Calu3 (cell line): ENCODE measurements around the gene CDK9. TPM values are rescaled to one million over a fixed set of nuclear protein-coding genes. Genes with fewer than 3 reads are reported as not detected.
"Not testable (repeated sequence)": the region's sequence is repeated elsewhere in the genome, so short reads cannot be mapped to it uniquely, and the experiment has no call there.

Experiments used
- BruUV-seq: library from RNA; stranded (reverse); fragments of 400-500 nt; replicated peaks from 2 replicates; lab custom pipeline; 2021; lab: Mats Ljungman, UMichigan
- CTCF ChIA-PET: fragments of 300-600 bp; sonication (Branson Sonifier 250); formaldehyde crosslinking; loops from one replicate; lab custom pipeline; 2022; ENCODE audit warnings: antibody characterized with exemption; lab: Charles Lee
- DNase-seq: peaks from one replicate; pipeline ENCODE4 v3.0.0; 2022
- H3K27ac Mint-ChIP-seq: one replicate; pipeline ENCODE4 v1.8.0; 2022; ENCODE audit warnings: mixed read lengths; ENCODE audit not compliant: unreplicated experiment
- H3K27me3 Mint-ChIP-seq: one replicate; pipeline ENCODE4 v1.8.0; 2022; ENCODE audit warnings: mixed read lengths; ENCODE audit not compliant: unreplicated experiment
- H3K36me3 Mint-ChIP-seq: one replicate; pipeline ENCODE4 v1.8.0; 2022; ENCODE audit warnings: mild to moderate bottlenecking, moderate library complexity, mixed read lengths; ENCODE audit not compliant: insufficient read depth, unreplicated experiment
- H3K4me1 Mint-ChIP-seq: one replicate; pipeline ENCODE4 v1.8.0; 2022; ENCODE audit warnings: mild to moderate bottlenecking, low read depth, mixed read lengths; ENCODE audit not compliant: unreplicated experiment
- H3K4me3 Mint-ChIP-seq: one replicate; pipeline ENCODE4 v1.8.0; 2022; ENCODE audit warnings: mild to moderate bottlenecking, low read depth, moderate library complexity, mixed read lengths; ENCODE audit not compliant: unreplicated experiment
- H3K9me3 Mint-ChIP-seq: one replicate; pipeline ENCODE4 v1.8.0; 2022; ENCODE audit warnings: low read depth, mixed read lengths; ENCODE audit not compliant: unreplicated experiment
- intact Hi-C: fragments of 100-400 bp; cut with micrococcal nuclease; formaldehyde crosslinking; loops from one replicate; pipeline ENCODE4 v1.10.0; 2022; ENCODE audit not compliant: unreplicated experiment
- total RNA-seq: library from RNA; stranded (reverse); gene quantifications from 2 replicates; pipeline ENCODE4 v1.2.3, GENCODE V29; 2022
- TF ChIP-seq, protein P1 (sequence below): fragments of 200-600 bp; IDR thresholded peaks from one replicate; pipeline ENCODE4 v1.8.0; 2022; ENCODE audit warnings: antibody characterized with exemption; ENCODE audit not compliant: unreplicated experiment

CDK9 gene
- total RNA-seq, 1 experiment from 2014 or later = 41.8 TPM

DNA sequence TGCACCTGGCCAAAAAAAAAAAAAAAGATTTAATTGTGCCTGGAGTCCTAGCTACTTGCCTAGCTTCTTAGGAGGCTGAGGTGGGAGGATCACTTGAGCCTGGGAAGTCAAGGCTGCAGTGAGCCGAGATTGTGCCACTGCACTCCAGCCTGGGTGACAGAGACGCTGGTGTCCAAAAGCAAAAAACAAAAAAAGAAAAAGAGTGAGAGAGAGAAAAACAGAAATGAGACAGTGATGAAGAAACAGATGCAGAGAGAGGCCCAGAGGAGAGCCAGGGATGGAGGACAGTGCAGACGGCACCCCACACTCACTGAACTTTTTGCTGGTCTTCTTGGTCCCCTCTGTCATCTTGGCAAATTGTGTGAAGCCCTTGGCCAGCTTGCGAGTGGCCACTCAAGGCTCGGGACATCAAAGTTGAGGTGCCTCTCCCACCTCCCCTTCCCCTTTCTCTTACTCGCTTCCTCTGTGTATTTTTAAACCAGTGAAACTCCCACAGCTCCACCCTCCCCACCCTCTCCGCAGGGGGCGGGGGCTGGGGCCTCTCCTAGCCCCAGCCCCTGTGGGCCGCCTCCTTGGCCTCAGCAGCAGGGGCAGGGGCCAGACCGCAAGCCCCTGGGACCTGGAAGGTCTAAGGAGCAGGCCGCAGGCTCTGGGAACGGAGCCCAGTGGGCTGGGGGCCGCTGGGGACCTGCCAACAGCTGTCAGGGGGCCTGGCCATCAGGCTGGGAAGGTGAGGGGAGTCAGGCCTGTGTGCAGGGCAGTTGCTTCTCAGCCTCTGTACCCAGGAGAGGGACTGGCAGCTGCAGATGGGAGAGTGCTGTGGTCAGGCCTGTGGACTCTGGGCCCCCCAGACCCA lies 7.3 kb upstream of the CDK9 start, which contains the start of gene SH2D3C:
SH2D3C (minus strand) TSS at position 387 of the 856 bp plus-strand sequence; CDS start at position 348, 39 bp downstream.
- Mint-ChIP-seq H3K36me3 (no peaks in the 10 kb centered on the region), H3K4me3 (no peak within 1 kb of the TSS), H3K27ac (no peak within 1 kb of the TSS), H3K27me3 (peaks cover 27% of the 10 kb centered on the region), H3K4me1 (no peaks in the 10 kb centered on the region), H3K9me3 (no peaks in the 10 kb centered on the region)
- DNase-seq = no peak
- TF ChIP-seq, protein P1, sequence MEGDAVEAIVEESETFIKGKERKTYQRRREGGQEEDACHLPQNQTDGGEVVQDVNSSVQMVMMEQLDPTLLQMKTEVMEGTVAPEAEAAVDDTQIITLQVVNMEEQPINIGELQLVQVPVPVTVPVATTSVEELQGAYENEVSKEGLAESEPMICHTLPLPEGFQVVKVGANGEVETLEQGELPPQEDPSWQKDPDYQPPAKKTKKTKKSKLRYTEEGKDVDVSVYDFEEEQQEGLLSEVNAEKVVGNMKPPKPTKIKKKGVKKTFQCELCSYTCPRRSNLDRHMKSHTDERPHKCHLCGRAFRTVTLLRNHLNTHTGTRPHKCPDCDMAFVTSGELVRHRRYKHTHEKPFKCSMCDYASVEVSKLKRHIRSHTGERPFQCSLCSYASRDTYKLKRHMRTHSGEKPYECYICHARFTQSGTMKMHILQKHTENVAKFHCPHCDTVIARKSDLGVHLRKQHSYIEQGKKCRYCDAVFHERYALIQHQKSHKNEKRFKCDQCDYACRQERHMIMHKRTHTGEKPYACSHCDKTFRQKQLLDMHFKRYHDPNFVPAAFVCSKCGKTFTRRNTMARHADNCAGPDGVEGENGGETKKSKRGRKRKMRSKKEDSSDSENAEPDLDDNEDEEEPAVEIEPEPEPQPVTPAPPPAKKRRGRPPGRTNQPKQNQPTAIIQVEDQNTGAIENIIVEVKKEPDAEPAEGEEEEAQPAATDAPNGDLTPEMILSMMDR = no peak
- CTCF ChIA-PET = interaction anchor here (0.6 kb wide), 1 partner anchor 309 kb away, joined by 4 read pairs; no protein-coding TSS in a partner anchor
- BruUV-seq = no TSS peak
- intact Hi-C loops = no loop called here

DNA sequence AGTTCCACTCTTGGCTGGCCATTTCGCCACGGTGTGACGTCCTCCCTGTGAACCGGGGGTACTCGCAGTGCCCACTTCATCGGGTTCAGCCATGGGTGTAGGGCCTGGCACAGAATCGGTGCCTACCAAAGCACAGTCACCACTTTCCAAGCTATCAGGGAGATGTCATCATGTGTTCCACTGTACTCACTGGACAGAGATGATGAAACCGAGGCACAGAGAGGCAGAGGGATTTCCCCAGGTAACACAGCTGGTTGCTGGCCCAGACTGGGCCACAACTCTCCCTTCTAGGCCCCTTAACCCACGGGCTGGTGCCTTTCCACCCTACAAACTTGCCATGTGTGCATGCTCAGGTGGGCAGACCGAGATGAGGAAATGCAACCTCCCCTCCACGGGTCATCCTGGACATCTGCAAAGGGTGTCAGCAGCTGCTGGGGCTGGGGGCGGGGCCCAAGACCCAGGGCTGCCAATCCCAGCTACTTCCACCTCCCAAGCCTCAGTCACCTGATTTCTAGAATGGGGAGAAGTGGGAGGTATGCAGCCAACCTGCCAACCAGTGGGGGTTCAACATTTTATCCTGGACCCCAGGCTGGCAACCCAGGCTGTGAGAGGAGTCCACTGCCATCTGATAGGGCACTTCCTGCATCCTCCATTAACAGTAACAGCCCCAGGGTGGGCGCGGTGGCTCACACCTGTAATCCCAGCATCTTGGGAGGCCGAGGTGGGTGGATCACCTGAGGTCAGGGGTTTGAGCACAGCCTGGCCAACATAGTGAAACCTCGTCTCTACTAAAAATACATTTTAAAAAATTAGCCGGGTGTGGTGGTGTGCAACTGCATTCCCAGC lies 6.5 kb upstream of the CDK9 start:
- CTCF ChIA-PET = no interaction called here

DNA sequence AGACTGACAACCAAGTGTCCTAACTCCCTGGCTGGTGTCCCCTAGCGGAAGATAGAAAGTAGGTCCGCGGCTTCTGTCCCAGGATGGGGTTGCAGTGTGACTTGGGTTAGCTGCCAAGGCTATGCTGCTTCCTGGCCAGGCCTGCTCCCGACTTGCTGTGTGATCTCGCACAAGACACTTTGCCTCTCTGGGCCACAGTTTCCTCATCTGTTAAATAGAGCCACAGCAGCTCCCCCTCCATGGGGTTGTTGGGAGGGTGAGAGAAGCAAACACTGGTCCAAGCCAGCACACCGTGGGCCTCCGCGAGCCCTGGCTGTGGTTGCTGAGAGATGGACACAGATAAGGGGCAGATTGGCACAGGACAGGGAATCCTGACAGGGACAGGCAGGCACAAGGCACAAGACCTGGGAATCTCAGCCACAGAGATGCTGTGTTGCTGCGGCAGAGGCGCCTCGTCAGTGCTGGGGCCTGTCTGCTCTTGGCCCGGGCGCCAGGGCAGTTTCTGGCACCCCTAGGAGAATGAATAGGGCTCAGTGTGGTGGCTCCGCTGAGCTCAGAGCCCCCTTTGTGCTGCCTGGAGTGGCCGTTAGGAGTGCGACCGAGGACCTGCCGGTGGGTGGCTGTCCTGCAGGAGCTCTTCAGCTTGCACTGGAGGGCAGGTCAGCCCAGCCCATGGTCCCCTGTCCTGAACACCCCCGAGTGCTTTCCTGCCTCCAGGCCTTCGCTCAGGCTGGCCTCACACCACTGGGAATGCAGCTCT lies 5.5 kb upstream of the CDK9 start:
- Mint-ChIP-seq H3K36me3 (peaks cover 9% of the 10 kb centered on the region), H3K9me3 (no peaks in the 10 kb centered on the region), H3K27me3 (peaks cover 13% of the 10 kb centered on the region), H3K4me3 (no peak overlapping the region), H3K4me1 (no peaks in the 10 kb centered on the region), H3K27ac (no peak overlapping the region)
- CTCF ChIA-PET = no interaction called here
- intact Hi-C loops = no loop called here
- TF ChIP-seq, protein P1 = no peak
- BruUV-seq = no TSS peak
- DNase-seq = no peak

More for the DNA sequence above, 6.5 kb upstream of the CDK9 start:
- Mint-ChIP-seq H3K27ac (no peak overlapping the region), H3K4me3 (no peak overlapping the region), H3K4me1 (no peaks in the 10 kb centered on the region), H3K27me3 (peaks cover 18% of the 10 kb centered on the region), H3K36me3 (peaks cover 3% of the 10 kb centered on the region), H3K9me3 (no peaks in the 10 kb centered on the region)
- BruUV-seq = no TSS peak
- no peak for DNase-seq
- intact Hi-C loops = no loop called here
- TF ChIP-seq, protein P1 = no peak

DNA sequence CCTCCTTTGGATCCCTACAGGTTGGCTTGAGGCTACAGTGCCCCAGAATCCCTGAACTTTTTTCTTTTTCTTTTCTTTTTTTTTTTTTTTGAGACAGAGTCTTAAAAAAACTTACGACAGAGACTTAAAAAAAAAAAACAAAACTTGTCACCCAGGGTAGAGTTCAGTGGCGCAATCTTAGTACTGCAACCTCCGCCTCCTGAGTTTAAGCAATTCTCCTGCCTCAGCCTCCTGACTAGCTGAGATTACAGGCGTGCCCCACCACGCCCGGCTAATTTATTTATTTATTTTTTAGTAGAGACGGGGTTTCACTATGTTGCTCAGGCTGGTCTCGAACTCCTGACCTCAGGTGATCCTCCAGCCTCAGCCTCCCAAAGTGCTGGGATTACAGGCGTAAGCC lies 4.9 kb upstream of the CDK9 start:
- CTCF ChIA-PET, H3K27ac Mint-ChIP-seq, intact Hi-C loops, DNase-seq, H3K4me1 Mint-ChIP-seq, H3K4me3 Mint-ChIP-seq, BruUV-seq, H3K9me3 Mint-ChIP-seq: not testable (repeated sequence)
- Mint-ChIP-seq H3K36me3 (peaks cover 12% of the 10 kb centered on the region), H3K27me3 (peaks cover 13% of the 10 kb centered on the region)
